Brain pericyte (primary cell): Measurements from ENCODE around the gene SNED1.

ENCODE experiments used
- DNase-seq: peaks from one replicate; pipeline ENCODE4 v3.0.0-alpha.2; 2012; ENCODE audit warnings: low read depth, low spot score

SNED1 gene

DNA sequence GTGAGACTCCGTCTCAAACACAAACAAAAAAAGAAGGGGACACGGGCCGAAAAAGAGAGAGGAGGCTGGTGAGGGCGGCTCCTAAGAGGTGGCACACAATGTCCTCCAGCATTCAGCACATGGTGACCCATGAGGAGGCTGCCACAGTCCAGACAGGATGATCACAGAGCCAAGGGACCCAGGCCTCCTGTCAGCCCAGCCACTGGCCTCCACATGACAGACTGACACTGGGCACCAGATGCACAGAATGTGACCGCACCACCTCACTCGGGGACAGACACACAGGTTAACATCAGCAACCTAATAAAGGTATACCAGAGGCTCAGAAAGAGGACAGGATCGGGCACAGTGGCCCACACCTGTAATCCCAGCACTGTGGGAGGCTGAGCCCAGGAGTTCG is 129.8 kb downstream of the SNED1 start:
- DNase-seq: no peak

DNA sequence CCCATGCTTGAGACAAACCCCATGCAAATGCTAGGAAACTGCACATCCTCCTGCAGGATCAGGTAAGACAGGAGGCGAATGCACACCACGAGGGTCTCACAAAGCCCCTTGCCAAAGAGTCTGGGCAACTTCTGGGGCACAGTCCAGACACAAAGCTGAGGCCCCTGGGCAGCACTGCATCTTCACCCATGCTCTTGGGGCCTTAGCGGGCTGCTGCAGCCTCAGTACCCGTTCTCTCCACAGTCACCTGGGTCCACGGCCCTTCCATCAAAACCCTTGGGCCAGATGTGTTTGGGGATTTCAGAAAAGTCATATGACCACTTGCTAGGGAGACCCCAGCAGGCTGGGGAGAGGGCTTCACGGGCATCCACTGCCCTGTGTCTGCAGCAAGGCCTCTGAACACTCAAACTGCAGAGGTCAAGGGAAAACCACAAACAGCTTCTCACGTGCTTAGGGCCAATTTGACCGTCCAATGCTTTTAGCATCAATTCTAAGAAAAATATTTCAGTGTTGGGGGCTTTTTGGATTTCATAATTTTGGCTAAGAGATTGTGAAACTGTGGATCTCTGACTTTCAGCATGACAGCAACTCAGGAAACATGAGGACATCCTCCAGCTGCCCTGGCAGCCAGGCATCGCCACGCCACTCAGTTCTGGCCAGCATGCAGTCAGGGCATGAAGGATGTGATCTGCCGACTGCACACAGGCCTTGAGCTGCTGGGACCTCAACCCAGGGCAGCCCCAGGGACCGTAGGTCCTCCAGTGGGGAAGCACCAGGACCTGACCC is 130.9 kb downstream of the SNED1 start:
- no peak for DNase-seq

DNA sequence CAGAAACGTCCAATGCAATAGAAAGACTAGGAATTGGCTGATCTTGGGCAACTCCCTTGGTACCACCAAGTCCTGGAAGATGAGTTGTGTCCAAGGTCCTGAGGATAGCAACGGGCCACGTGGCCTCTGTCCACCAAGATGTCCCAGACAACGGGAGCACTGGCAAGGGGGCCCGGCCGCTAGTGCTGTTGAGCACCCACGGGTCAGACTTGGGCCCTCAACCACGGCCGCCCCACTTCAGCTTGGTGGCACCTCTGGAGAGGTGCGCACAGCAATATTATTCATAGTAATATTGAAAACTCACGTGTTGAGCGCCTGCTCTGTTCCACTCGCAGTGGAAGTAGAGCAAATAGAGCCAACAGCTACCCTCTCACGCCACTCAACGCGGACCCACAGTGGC is 131.9 kb downstream of the SNED1 start:
- no peak for DNase-seq

- no peak for DNase-seq
These were observed 133.1 kb downstream of the SNED1 start for GRCh38 chr2:241131531-241131930.

GRCh38 chr2:241132538-241133435 is 134.4 kb downstream of the SNED1 start:
- DNase-seq: no peak

DNA sequence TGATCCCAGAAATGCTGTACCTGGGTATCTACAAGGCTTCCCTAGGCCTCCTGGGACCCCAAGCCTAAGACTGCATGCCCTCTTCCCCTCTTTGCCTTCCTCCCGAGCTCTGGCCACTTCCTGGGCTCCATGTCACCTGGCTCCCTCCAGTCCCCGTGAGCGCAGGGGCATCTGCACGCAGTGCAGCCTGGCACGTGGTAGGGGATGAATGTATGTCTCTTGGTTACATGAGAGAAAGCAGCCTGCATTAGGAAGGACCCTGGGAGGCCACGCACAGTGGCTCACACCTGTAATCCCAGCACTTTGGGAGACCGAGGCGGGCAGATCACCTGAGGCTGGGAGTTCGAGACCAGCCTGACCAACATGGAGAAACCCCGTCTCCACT is 135.0 kb downstream of the SNED1 start:
- no peak for DNase-seq

GRCh38 chr2:241134711-241135110 is 136.3 kb downstream of the SNED1 start:
- DNase-seq: no peak

DNA sequence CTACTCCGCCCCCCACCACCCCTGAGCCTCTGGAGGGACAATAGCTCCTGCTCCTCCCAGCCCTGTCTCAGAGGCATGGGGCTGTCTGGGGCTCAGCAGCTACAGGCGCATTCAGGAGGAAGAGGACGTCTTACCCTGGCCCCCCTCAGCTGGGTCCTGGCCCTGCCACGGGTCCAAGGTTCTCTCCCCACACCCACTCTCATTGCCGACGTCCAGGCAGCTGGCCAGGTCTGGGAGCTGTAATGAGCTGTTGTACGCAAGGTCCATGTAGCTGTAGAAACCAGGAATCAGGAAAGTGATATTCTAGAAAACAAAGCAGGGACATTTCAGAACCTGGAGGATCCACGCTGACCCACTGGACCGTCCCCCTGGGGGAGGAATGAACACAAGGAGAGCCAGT is 137.3 kb downstream of the SNED1 start:
- DNase-seq: no peak

DNA sequence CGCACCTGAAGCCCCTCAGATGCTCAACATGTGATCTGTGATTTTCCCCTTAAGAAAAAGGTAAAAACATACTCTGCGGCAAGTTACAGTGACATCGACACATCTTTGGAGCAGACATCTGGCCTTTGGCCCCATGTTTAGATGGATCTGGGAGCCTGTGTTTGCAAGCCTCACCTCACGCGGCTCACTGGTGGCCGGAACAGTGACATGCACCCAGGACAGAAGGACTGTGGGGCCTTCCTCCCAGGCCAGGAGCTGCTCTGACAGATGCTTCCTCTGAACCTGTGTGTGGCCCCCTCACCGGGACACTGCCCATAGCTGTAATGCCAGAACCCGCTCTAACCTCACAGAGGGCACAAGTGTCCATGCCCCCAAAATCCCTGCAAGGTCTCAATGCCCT is 137.8 kb downstream of the SNED1 start:
- no peak for DNase-seq

GRCh38 chr2:241136661-241137260 is 138.3 kb downstream of the SNED1 start:
- no peak for DNase-seq

DNA sequence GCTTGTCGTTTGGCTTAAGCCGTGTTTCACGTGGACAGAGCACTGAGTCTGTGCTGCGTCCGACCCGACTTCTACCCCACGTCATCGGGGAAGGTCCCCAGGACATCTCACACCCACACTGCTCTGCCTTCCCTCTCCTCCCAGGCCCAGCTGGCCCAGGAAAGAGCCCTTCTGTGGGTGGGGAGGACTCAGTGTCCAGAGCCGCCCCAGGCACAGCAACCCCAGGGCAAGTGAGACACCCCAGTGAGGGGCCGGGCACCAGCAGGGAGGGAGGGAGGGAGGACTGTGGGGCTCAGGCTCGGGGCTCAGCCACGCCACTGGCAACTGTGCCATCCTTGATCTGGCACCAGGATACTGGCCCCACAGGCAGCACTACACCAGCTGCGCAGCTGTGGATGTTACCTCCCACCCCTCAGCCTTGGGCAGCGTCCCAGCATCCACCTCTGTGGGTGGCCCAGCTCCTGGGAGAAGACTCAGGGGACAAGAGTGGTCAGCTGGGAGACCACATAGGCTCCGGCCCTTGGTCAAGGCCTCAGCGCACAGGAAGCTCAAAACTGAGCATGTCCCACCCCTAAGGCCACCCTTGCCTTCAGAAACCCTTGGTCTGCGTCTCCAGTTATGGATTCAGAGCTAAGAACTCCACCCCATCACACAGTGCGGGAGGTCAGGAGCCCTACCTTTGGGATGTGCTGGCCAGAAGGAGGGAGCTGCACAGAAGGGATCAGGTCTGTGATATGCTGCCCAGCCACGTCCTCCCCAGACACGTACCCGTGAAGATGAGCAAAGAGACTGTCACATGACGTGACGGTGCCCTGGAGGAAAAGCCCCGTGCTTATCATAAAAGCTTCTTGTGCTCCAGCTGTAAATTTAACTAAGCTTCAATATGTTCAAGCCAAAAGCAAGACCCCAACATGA is 139.1 kb downstream of the SNED1 start:
- DNase-seq: no peak

GRCh38 chr2:241138471-241138870 is 140.1 kb downstream of the SNED1 start:
- DNase-seq: no peak

DNA sequence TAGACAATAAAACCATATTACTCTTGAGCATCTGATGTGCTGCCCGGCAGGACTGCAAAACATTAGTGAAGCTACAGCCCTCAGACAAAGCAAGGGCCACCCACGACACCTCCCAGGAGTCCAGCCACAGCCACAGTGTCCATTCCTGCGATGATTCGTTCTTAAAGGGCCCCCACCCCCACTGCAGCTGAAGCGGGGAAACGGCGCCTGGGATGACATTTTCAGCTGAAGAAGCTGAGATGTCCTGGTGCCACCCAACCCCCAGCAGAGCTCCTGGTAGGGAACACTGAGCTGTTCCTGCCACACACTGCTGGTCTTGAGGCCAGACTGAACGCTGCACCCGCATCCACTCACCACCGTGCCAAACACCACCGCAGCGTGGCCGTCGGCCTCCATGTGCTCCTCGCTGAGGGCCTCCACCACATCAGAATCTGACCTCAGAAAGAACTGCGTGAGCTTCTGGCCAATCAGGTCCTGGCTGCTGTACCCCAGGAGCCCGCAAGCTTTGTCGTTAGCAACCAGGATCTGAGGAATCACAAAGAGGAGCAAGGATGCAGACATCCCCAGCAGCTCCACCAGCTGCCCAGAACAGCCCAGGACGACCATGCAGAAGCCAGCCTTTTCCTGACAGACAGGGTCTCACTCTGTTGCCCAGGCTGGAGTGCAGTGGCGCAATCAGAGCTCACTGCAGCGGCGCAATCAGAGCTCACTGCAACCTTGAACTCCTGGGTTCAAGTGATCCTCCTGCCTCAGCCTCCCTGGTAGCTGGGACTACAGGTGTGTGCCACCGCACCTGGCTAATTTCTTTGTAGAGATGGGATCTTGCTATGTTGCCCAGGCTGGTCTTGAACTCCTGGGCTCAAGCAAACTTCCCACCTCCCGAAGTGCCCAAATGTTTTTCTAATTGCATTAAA is 141.4 kb downstream of the SNED1 start:
- DNase-seq: no peak

GRCh38 chr2:241140445-241140840 is 142.0 kb downstream of the SNED1 start:
- DNase-seq: no peak

DNA sequence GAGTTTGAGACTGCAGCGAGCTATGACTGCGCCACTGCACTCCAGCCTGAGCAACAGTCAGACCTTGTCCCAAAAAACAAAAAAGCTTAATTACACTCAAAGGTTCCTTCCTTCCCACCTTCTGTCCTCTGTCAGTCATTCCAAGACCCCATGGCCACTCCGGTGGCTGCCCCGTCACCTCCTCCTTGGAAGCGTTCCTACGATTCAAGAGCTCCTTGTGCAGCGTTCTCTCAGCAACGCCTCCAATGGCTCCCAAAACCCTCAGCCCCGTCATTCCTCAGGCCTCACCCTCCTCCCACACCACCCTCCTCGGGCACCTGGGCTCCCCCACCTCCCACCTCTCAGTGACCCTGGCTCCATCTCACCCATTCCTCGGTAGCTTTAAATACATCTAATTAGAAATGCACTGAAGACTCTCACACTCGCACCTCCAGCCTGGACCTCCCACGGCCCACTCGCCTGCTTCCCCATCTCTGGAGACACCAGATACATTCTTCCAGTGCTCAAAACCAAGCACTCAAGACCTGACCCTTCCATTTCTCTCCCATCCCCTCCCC is 142.9 kb downstream of the SNED1 start:
- no peak for DNase-seq

DNA sequence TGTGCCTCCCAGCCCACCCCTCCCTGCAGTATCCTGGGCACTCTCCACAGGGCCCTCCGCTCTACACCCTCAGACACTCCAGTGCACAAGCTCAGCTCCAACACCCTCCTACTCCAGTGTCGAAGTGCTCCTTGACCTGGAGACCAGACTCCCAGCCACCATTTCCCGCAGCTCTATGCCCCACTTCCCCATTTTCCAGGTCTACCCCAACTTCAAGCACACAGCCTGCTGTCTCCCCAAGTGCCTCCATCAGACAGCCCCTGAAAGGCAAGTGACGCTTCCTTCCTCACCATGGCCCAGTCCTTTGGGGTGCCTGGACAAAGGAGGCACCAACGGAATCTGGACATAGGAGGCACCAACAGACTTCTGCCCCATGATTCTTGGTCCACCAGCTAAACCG is 143.6 kb downstream of the SNED1 start:
- no peak for DNase-seq

DNA sequence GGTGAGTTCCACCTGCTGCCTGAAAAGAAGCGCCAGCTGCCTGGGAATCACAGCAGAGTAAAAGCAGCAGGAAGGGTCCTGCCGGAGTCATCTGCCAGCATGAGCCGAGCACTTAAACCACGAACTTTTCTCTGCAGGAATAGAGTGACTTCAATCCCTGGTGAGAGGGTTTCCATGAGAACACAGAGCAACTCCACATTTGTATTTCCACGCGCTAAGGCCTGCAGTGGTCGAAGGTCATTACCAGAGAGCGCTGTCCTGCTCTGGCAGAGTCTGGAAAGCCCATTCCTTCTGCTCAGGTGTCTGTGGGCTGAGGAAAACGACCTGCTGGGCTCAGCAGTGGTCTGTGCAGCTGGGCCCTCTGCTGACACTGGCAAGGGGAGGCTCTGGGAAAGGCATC is 144.2 kb downstream of the SNED1 start:
- DNase-seq: no peak
